HepG2 (cell line): ENCODE measurements around the gene MED19. TPM values are rescaled to one million over a fixed set of nuclear protein-coding genes. Genes with fewer than 3 reads are reported as not detected.

ENCODE experiments used
- ATF7-NPFF ChIP-seq: sonication (generic); formaldehyde crosslinking; IDR thresholded peaks from 2 replicates; pipeline ENCODE4 v1.8.1; 2023; ENCODE audit warnings: mild to moderate bottlenecking, low read depth, missing genetic modification reagents, moderate library complexity
- MED13 ChIP-seq: sonication (generic); formaldehyde crosslinking; IDR thresholded peaks from 2 replicates; pipeline ENCODE4 v1.5.0; 2020; ENCODE audit warnings: missing genetic modification reagents
- NRL ChIP-seq: sonication (generic); formaldehyde crosslinking; IDR thresholded peaks from 2 replicates; pipeline ENCODE4 v1.5.0; 2020; ENCODE audit warnings: missing genetic modification reagents, mild to moderate bottlenecking, moderate library complexity, borderline replicate concordance
- RBFOX2 ChIP-seq: fragments of 200-400 bp; formaldehyde crosslinking; IDR thresholded peaks from 2 replicates; pipeline ENCODE4 v1.6.1; 2017; ENCODE audit warnings: low read depth, mild to moderate bottlenecking, low read length
- SALL1 ChIP-seq: sonication (generic); formaldehyde crosslinking; IDR thresholded peaks from 2 replicates; pipeline ENCODE4 v1.8.0; 2022; ENCODE audit warnings: mild to moderate bottlenecking, missing genetic modification reagents
- SSRP1 ChIP-seq: IDR thresholded peaks from 2 replicates; pipeline ENCODE4 v1.6.1; 2016; ENCODE audit warnings: control low read depth
- THAP11 ChIP-seq: IDR thresholded peaks from 2 replicates; pipeline ENCODE4 v1.6.1; 2016; ENCODE audit warnings: missing biosample characterization, missing genetic modification reagents
- ZFP36L1 ChIP-seq: sonication (generic); formaldehyde crosslinking; IDR thresholded peaks from 2 replicates; pipeline ENCODE4 v1.8.0; 2022; ENCODE audit warnings: mild to moderate bottlenecking, missing genetic modification reagents, moderate library complexity
- ZNF646 ChIP-seq: sonication (generic); formaldehyde crosslinking; IDR thresholded peaks from 2 replicates; pipeline ENCODE4 v1.9.0; 2021; ENCODE audit warnings: mild to moderate bottlenecking, missing genetic modification reagents
- ZNF768 ChIP-seq: sonication (generic); formaldehyde crosslinking; IDR thresholded peaks from 2 replicates; pipeline ENCODE4 v1.4.0; 2020; ENCODE audit warnings: missing genetic modification reagents
- polyA plus RNA-seq, 8 experiments: library from polyadenylated mRNA; depleted of rRNA in 3 of 8; stranded (reverse) in 7 of 8; unstranded in 1 of 8; fragments of >200 nt; fragmentation: Illumina TruSeq in 4 of 8; extraction: Trizol in 4 of 8; gene quantifications; 2 replicates each; pipeline versions ENCODE4 v1.2.1 to v1.2.3, GENCODE V29; 2011 to 2016; ENCODE audit warnings: low read depth in 4 of 8, missing spikeins in 1 of 8, mixed read lengths in 1 of 8; ENCODE audit not compliant: insufficient read depth in 1 of 8
- total RNA-seq, 5 experiments: library from RNA; depleted of rRNA; stranded (reverse); fragments of >200 nt; fragmentation: Illumina TruSeq; extraction: Trizol; gene quantifications; 2 replicates each; pipeline ENCODE4 v1.2.3, GENCODE V29; 2016; ENCODE audit warnings: low read depth in 1 of 5
- TF ChIP-seq, protein P1 (sequence below): sonication (generic); formaldehyde crosslinking; IDR thresholded peaks from 2 replicates; pipeline ENCODE4 v1.8.1; 2023; ENCODE audit warnings: mild to moderate bottlenecking, inconsistent platforms, moderate library complexity, missing genetic modification reagents, borderline replicate concordance
- TF ChIP-seq, protein P2 (sequence below): sonication (generic); formaldehyde crosslinking; IDR thresholded peaks from 2 replicates; pipeline ENCODE4 v1.5.0; 2020; ENCODE audit warnings: mild to moderate bottlenecking, missing genetic modification reagents, borderline replicate concordance
- TF ChIP-seq, protein P3 (sequence below): sonication (generic); formaldehyde crosslinking; IDR thresholded peaks from 2 replicates; pipeline ENCODE4 v1.4.0; 2020; ENCODE audit warnings: missing genetic modification reagents

Gene MED19
- total and polyA plus RNA-seq, 2 of the 13 experiments (the other 11 are each of a cell fraction or from before 2014, with no cell fraction given) = 12.9 to 13.8 TPM

- TF ChIP-seq ZNF646 (CRISPR knock-in tag) (no peak), ATF7-NPFF (CRISPR knock-in tag) (no peak), ZNF768 (CRISPR knock-in tag) (peak; percentile 45; the same call in 1 of the 2 replicates), ZFP36L1 (CRISPR knock-in tag) (no peak), NRL (no peak), MED13 (peak; percentile 35; the same call in 1 of the 2 replicates), THAP11 (CRISPR knock-in tag) (peak; percentile 87), SSRP1 (no peak), SALL1 (CRISPR knock-in tag) (no peak), RBFOX2 (no peak)
- TF ChIP-seq, protein P1, sequence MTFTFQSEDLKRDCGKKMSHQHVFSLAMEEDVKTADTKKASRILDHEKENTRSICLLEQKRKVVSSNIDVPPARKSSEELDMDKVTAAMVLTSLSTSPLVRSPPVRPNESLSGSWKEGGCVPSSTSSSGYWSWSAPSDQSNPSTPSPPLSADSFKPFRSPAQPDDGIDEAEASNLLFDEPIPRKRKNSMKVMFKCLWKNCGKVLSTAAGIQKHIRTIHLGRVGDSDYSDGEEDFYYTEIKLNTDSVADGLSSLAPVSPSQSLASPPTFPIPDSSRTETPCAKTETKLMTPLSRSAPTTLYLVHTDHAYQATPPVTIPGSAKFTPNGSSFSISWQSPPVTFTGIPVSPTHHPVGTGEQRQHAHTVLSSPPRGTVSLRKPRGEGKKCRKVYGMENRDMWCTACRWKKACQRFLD (CRISPR knock-in tag) = no peak; the same call in 1 of the 2 replicates
- TF ChIP-seq, protein P2, sequence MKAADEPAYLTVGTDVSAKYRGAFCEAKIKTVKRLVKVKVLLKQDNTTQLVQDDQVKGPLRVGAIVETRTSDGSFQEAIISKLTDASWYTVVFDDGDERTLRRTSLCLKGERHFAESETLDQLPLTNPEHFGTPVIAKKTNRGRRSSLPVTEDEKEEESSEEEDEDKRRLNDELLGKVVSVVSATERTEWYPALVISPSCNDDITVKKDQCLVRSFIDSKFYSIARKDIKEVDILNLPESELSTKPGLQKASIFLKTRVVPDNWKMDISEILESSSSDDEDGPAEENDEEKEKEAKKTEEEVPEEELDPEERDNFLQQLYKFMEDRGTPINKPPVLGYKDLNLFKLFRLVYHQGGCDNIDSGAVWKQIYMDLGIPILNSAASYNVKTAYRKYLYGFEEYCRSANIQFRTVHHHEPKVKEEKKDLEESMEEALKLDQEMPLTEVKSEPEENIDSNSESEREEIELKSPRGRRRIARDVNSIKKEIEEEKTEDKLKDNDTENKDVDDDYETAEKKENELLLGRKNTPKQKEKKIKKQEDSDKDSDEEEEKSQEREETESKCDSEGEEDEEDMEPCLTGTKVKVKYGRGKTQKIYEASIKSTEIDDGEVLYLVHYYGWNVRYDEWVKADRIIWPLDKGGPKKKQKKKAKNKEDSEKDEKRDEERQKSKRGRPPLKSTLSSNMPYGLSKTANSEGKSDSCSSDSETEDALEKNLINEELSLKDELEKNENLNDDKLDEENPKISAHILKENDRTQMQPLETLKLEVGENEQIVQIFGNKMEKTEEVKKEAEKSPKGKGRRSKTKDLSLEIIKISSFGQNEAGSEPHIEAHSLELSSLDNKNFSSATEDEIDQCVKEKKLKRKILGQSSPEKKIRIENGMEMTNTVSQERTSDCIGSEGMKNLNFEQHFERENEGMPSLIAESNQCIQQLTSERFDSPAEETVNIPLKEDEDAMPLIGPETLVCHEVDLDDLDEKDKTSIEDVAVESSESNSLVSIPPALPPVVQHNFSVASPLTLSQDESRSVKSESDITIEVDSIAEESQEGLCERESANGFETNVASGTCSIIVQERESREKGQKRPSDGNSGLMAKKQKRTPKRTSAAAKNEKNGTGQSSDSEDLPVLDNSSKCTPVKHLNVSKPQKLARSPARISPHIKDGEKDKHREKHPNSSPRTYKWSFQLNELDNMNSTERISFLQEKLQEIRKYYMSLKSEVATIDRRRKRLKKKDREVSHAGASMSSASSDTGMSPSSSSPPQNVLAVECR (CRISPR knock-in tag) = peak; percentile 36; the same call in 1 of the 2 replicates
- TF ChIP-seq, protein P3, sequence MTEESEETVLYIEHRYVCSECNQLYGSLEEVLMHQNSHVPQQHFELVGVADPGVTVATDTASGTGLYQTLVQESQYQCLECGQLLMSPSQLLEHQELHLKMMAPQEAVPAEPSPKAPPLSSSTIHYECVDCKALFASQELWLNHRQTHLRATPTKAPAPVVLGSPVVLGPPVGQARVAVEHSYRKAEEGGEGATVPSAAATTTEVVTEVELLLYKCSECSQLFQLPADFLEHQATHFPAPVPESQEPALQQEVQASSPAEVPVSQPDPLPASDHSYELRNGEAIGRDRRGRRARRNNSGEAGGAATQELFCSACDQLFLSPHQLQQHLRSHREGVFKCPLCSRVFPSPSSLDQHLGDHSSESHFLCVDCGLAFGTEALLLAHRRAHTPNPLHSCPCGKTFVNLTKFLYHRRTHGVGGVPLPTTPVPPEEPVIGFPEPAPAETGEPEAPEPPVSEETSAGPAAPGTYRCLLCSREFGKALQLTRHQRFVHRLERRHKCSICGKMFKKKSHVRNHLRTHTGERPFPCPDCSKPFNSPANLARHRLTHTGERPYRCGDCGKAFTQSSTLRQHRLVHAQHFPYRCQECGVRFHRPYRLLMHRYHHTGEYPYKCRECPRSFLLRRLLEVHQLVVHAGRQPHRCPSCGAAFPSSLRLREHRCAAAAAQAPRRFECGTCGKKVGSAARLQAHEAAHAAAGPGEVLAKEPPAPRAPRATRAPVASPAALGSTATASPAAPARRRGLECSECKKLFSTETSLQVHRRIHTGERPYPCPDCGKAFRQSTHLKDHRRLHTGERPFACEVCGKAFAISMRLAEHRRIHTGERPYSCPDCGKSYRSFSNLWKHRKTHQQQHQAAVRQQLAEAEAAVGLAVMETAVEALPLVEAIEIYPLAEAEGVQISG (CRISPR knock-in tag) = no peak
These were observed 44.8 kb downstream of the MED19 start (continued) for GRCh38 chr11:57667117-57667735.
